HG03135 (cell line): ENCODE data around the gene SLC8A3.

Source experiments
- ATAC-seq: cut with Tn5 transposase; IDR thresholded peaks from one replicate; pipeline ENCODE4 v1.9.1; 2021; ENCODE audit warnings: mild to moderate bottlenecking, moderate library complexity; ENCODE audit not compliant: unreplicated experiment

The SLC8A3 gene

DNA sequence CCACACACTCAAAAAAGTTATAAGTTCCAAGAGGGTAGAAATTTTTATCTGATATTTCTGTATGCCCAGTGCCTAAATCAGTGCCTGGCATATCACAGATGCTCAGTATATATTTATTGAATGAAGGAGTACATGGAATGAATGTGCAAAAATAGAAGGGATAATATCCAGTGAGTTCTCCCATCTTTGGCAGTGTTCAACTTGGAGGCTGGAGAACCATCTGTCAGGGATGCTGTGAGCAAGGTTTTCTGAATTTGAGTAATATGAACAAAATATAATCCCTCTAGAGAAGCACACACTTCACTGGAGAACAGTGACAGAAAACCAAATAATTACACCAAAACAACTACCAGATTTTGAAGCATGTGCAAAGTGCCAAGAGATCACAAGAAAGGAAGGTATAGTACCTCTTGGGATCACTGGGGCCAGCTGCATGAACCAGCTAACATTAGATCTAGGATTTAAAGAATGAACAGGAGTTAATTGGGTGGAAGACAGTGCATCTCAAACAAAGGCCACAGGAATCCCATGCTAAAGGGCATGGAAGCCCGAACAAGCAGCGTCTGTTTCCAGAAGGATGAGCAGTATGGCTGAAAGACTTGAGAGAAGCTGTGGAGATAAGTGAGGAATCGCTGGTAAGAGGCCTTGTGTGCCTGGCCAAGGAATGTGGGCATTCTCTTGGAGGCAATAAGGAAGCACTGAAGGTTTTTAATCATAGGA, 11.5 kb downstream of the SLC8A3 start:
- no peak for ATAC-seq

DNA sequence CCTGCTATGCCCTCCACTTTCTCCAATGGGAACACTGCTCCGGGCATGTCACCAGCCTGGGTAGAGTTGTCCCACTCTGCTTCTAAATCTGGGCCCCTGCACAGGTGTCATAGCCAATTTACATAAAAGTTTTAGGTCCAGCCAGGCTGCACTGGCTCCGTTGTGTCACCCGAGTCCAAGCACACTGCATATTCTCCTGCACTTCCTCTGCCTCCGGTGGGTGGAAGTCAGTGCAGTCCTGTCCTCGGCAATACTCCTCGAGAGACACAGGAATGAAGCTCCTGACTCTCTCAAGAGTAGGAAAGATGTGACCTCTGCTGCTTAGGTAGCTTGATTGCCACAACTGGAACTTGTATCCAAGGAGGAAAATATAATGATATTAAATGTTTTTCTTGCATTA, 15.2 kb downstream of the SLC8A3 start:
- ATAC-seq = no peak

DNA sequence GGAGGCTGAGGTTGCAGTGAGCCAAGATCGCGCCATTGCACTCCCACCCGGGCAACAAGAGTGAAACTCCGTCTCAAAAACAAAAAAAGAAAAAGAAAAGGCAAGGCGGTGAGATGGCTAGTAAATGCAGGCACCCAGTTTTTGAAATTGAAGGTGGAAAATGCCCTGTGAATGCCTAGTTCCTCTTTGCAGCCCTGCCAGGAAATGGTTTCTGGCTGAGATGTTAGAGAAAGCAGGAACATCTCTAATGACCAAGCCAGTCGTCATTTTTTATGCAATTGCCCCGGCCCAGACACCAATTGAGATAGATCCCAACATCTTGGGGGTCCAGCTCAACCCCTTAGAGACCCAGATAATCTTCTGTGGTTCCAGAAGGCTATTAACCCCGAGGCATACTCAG, 17.0 kb downstream of the SLC8A3 start:
- no peak for ATAC-seq

DNA sequence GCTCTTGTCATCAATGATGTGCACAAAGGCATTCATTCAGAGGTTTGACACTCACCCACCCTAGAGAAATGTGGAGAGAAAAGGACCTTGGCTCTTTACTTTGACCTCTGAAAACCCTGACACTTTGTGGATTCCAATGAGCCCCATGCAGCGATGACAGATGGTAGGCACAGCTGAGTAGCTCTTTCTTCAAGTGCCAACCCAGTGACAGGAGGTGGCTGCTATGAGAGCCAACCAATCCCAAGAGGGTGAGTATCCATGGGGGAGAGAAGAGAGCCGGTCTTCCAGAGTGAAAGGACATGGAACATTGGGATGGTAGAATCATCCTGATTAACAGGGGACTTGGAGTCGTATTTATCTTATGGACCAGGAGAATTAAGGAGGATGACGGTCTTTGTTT, 17.8 kb downstream of the SLC8A3 start:
- ATAC-seq = no peak

DNA sequence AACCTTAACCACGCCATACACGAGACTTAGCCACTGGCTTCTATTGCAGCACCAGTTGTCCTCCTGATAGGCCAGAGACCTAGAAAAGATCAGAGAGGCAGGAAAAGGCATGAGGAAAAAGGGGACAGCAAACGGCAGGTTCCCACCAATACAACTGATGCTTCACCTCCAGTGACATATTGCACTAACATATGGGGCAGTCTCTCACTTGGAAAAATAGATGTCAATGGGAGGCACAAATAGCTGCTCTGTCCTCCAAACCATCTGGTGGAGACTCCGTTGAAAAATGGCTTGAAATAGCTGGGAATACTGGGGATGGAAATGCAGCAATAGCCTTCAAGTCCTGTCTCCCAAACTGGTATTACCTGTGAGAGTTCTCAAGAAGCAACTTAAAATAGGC, 20.3 kb downstream of the SLC8A3 start:
- ATAC-seq = no peak

DNA sequence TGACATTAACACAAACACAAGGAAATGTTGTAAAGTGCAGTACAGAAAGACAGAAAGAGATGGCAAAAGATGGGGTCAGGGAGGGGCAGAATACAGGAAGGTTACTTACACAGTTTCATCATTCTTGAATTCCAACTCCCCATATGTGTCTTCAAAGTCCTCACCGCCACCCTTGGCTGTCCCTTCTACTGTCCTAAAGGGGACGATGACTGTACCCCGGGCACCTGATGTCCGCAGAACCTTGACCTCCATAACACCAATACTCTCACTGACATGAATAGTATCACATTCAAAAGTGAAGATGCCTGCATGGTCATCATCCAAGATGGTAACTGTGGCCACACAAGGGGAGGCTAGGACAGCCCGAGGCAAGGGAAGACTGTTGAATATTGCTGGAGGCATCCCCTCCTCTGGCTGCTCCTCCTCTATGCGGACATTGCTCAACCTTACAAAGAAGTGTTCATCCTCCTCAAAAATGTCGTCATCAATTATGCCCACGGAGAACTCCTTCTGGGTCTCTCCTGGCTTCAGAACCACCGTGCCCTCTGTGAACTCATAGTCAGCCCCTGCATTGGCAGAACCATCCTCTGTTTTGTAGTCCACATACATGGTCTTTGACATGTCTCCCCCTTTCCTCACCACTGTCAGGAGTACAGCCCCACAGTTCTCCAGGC, 22.1 kb downstream of the SLC8A3 start:
- ATAC-seq = no peak

DNA sequence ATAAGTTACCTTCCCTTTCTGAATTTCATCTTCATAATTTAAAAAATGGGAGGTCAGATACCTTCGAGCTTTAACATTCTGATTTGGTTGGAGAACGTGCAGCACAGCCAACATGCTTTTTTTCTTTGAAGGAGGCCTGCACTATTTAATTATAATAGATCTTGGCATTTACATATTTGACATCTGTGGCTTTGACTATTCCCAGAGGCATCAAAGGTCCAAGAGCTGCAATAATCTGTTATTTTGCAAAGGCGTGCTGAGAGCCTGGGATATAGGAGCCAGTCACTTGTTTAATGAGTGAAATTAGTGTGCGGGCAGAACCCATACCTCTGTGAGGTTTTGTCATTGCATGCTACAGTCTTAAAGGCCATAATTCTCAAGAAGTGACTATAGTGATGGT, 26.4 kb downstream of the SLC8A3 start:
- no peak for ATAC-seq

DNA sequence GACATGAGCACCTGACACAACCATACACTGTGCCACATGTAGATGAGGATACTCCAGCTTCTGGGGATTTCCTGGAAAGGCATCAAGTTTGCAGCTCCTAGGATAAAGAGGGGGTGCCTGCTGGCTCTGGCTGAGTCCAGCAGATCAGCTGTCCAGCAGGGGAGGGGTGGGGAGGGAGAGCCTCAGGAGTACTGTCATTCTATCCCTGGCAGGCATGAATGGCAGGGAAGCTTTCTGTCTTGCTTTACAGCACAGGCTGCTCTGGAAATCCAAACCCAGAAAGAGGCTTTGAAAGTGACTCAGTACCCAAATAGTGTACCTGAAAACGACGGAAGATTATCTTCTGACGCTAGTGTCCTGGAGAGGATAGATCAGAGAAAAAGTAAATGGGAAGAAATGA, 32.2 kb downstream of the SLC8A3 start:
- no peak for ATAC-seq

DNA sequence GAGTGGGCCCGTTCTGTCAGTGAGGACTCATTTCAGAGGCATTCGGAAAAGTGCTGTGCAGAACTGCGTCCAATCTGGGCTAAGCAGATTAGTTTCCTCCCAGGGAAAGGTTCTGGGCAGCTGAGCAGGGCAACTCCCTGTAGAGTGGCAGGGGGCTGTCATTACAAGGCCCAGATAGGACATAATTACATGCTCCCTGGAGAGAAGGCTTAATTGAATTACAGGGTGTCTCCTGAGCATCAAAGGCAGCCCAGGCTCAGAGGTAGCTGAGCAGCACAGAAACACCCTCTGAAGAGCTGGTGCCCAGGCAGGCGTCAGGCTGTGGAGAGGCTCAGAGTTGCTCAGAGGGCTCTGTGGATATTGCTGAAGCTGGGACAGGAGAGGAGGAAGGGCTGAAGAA, 36.0 kb downstream of the SLC8A3 start:
- ATAC-seq = no peak

DNA sequence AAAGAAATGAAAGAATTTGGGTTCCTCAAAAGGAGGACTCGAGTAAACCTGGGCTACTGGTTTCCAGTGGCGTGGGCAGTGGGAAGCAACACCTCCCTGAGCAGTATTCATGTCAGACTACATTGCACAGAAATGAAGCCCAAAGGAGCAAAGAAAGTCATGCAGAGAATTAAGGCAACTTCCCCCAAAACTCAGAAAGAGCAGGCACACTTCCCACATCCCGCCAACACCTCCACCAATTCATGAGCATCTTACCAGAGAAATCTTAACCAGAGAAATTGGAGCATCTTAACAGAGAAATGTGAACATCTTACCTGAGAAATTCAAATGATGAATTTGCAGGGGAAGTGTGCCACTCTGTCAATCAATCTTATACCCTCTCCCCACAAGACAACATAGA, 36.7 kb downstream of the SLC8A3 start:
- no peak for ATAC-seq

DNA sequence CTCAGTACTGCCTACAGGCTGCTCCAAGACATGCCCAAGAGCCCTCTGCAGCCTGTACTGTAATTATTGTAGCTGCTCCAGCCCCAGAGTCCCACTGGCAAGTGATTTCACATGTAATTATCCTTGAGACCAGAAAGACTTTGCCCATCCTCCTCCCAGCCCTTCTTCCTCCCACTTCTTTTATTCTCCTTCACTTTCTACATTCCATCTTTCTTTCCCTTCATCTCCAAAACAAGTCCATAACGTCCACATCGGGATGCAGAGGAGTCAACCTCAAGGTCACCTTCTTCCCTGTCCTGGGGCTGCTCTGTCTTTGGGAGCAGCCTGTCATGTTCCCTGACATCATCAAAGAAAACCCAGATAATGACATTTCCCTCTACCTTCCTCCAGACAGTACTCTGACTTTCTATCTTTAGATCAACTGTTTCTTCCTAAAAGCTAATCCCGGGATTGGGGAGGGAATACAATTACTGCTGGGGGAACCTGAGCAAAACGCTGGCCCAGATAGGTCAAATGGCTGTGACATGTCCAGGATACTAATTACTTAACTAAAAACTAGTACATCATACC, 39.1 kb downstream of the SLC8A3 start:
- ATAC-seq = no peak

DNA sequence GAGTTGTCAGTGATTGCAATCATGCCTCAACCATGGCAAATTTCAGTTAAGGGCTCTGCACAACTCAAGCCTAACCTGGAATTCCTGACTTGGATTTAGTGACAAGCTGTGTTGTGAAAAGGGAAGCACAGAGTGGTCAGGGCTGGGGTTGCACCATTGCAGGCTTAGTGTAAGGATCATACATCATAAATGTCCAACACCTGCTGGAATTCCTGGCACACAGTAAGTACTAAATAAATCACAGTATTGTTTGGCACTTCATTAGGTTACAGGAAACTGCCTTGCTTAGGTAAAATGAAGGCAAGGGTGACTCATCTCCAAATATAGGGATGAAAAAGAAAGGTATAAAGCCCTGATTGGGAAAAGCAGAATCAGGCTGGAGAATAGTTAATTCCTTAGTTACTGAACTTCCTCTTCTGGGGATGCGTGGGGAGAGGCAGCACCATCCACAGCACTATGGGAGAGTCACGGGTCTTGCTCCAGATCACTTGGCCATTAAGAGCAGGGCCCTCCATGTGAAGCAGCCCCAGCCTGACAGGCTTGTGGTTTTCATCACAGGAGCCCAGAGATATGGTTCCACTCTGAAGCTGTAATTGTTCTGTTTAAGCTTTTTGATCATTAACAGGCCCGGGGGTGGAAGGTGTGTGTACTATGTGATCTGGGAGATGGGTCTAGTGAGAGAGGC, 39.7 kb downstream of the SLC8A3 start:
- no peak for ATAC-seq

DNA sequence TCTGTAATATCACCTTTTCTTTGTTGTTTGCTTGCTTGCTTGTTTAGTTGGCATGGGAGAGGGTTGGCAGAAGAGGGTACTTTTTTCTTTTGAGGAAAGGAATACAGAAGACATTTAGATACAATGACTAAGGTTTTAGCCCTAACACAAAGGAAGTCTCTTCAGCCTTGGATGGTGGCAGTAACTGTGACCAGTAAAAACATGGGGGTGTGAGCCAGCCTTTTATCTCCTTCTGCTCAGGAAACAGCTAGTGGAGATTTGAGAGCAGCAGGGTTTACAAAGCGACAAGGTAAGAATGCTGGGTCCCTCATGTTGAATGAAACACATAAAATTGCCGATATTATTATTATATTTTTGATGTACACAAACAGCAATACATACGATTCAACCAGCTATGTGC, 40.4 kb downstream of the SLC8A3 start:
- no peak for ATAC-seq

DNA sequence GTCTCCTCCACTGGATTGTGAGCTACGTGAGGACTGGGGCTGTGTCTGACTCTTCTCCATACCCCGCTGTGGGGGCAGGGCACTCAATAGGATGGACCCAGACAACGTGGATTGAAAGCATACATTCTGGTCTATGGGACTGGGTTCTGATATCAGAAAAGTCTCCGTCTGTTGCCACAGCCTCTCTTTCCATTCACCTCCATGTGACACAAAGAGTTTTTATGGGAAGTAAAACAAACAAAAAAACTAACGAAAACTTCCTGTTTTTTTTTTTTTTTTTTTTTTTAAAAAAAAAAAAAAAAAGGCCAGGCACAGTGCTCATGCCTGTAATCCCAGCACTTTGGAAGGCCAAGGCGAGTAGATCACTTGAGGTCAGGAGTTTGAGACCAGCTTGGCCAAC, 44.7 kb downstream of the SLC8A3 start:
- ATAC-seq = no peak

DNA sequence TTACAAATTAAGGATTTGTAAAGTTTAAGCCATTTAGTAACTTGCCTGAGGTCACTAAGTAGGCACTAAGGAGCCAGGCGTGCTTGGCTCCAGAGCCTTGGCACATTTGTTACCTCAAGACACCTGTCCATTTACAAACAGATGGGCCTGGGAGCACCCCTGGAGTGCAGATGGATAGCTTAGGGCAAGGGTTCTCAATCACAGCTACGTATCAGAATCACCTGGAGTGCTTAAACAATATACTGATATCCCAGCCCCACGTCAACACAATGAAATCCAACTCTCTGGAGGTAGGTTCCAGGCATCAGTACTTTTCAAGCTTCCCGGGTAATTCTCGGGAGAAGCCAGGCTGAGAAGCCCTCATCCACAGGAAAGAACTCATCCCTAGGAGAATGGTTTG, 45.4 kb downstream of the SLC8A3 start:
- no peak for ATAC-seq

DNA sequence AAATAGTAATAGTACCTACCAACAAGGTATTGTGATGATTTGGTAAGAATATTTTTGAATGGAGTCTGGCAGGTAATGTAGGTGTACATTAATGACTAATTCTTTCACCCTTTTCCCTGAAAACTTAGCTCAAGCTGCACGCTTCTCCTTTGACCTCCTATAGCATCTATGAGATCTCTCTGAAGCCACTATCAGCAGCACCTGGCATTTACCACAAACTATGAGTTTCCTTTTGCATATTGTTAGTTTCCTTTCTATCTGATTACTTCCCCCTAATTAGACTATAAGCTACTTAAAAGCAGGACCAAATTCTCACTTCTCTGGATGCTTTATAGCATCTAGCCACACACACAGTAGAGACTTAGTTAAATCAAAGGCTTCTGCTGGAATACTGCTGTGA, 48.1 kb downstream of the SLC8A3 start:
- ATAC-seq = no peak

DNA sequence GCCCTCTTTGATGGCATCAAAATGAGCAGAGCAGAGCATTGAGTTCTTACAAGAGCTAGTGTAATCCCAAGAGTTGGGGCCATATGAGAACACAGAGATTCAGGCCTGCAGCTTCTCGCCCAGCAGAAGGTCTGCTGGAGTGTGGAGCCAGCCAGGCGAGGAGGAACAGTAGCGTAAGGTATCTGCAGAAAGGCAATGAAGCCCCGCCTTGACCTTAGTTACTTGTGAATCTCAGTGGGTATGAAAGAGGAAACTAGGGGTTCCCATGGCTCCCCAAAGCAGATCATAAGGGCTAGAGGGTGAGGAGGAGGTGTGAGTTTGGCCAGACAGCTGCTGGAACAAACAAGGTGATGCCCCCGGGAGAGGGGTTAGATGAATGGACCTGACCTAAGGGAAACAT, 49.4 kb downstream of the SLC8A3 start:
- no peak for ATAC-seq

DNA sequence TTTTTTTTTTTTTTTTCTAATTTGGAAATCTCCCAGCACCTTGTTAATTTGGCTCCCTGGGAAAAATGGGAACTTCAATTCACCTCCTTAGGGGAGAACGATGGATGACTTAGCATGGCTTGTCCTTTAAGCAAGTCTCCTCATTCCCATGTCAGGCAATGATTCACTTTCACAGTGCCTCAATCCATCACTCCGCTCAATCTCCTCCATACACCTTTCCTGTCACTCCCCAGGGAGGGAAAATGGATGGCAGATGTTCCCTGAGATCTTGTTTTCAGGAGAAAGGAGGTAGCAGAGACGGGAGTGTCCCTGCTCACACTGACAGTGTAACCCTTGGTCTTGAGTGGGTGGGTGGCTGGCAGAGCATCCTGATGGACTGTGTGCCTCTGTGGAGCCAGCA, 51.0 kb downstream of the SLC8A3 start:
- ATAC-seq = no peak

DNA sequence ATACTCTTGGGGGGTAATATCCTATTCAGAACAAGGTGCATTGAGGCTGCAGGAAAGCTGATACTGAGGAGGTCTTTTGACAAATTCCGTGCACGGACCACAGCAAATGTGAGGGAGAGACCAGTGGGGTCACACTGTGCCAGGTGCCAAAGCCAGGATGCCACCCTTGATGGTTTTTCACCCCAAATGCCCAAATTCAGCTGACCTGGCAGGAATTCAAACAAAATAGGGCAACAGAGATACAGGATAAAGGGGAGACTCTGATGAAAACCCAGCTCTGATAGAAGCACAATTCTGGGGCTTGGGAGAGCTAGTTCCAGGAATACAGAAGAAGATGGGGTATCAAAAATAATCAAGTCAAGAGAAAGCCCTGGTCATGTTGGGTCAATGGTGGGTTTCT, 55.3 kb downstream of the SLC8A3 start:
- no peak for ATAC-seq

DNA sequence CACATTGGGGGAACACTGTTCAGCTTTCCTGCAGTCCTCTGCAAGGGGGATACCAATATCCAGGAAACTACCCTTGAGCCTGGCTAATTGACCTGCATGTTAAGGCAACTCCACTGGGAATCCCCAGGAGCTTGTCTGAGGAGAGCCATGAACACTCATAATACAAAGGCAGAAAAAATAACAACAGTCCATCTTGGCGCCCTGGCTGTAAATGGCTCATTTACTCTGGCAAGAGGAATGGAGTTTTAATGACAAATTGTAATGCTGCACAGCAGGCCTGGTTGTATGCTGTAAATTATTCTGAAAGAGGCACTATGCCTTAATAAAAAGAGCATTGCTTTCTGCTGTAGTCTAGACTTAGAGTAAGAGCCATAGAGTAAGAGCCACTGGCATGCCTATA, 58.3 kb downstream of the SLC8A3 start:
- ATAC-seq = no peak

DNA sequence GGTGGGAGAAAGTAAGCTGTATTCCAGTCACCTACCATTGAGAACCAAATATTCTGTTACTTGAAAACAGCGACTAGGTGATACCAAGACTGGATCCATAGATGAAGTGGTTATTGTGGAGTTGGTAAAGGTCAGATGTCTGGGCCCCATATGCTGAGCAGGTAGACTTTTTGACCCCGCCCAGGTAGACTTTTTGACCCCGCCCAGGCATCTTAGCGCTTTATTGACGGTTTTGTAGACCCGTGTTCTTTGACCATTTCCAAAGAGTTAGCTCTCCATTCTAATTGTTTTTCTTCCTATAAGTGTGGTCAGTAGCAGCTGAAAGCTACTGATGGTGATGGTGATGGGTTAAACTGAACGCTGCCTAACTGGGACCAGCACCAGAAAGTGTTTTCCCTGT, 61.6 kb downstream of the SLC8A3 start:
- ATAC-seq = no peak

DNA sequence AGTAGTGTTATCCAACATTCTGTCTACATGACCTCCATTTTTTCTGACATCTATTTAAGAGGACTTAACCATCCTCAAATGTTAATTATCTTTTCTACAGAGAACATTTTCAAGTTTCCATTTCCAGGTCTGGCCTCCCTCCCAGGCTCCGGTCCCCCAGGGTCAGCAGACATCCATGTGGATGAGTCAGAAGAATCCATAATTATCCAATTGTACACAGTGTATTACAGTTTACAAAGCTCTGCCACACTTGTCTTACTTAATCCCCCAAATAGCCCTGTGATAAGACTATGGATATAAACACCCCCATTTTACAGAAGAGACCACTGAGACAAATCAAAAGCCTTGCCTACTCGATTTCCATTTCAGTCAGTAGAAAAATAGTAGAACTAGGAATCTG, 65.0 kb downstream of the SLC8A3 start:
- no peak for ATAC-seq
